GM21447 (cell line): ENCODE measurements around the gene SV2C.
"Not testable (repeated sequence)": the region's sequence is repeated elsewhere in the genome, so short reads cannot be mapped to it uniquely, and the experiment has no call there.

ENCODE experiments used
- ATAC-seq: cut with Tn5 transposase; IDR thresholded peaks from one replicate; pipeline ENCODE4 v1.9.1; 2021; ENCODE audit not compliant: unreplicated experiment

SV2C gene

DNA sequence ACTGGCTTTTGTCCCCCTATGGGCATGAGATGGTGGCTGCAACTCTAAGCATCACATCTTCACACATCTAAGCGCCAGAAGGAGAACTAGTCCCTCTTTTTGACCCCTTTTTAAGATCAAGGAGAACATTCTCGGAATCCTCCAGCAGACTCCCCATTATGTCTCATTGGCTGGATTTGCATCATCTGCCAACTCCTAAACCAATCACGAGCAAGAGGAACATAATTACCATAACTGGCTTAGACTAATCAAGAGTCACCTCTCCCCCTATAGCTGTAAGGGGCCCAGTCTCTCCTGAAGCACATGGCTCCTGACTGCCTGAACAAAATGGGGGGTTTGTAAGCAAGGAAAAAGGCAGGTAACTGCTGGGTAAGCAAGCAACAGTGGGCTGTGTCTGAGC lies 251.4 kb downstream of the SV2C start:
- no peak for ATAC-seq

GRCh38 chr5:76335451-76335850 lies 252.3 kb downstream of the SV2C start:
- not testable (repeated sequence) for ATAC-seq

DNA sequence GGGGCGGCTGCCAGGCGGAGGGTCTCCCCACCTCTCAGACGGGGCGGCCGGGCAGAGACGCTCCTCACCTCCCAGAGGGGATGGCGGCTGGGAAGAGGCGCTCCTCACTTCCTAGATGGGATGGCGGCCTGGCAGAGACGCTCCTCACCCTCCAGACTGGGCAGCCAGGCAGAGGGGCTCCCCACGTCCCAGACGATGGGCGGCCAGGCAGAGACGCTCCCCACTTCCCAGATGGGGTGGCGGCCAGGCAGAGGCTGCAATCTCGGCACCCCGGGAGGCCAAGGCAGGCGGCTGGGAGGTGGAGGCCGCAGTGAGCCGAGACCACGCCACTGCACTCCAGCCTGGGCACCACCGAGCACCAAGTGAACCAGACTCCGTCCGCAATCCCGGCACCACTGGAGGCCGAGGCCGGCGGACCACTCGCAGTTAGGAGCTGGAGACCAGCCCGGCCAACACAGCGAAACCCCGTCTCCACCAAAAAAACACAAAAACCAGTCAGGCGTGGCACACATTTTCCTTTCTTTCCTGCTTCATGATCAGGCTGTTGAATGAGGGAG lies 253.1 kb downstream of the SV2C start:
- ATAC-seq: not testable (repeated sequence)

DNA sequence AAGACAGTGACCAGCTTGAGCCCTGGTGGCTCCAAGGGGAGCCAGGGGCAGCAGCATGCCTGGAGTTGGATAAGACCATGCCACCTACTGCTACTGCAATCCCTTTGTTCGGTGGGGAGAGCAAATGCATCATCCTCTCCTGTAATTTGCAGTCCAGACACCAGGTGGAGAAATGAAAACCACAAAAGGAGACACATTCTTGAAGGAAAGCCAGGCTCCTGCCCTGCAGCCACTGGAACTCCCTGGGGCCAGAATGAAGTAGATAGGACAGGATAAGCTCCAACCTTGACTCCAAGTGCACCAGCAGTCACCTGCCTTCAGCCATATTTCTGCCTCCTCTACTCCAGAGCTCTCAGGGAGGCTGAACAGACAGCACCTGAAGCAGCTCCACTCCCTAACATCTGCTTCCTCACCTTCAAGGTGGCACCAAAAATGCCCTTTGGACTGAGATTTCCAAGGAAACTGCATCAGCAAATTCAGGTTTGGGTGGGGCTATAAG lies 254.8 kb downstream of the SV2C start:
- peak; percentile 65 for ATAC-seq

DNA sequence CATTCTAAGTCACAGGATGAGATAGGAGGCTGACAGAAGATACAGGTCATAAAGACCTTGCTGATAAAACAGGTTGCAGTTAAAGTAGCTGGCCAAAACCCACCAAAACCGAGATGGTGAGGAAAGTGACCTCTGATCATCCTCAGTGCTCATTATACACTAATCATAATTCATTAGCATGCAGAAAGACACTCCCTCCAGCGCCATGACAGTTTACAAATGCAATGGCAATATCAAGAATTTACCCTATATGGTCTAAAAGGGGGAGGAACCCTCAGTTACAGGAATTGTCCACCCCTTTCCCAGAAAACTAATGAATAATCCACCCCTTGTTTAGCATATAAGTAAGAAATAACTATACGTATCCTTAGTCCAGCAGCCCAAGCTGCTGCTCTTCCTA lies 256.7 kb downstream of the SV2C start:
- no peak for ATAC-seq

DNA sequence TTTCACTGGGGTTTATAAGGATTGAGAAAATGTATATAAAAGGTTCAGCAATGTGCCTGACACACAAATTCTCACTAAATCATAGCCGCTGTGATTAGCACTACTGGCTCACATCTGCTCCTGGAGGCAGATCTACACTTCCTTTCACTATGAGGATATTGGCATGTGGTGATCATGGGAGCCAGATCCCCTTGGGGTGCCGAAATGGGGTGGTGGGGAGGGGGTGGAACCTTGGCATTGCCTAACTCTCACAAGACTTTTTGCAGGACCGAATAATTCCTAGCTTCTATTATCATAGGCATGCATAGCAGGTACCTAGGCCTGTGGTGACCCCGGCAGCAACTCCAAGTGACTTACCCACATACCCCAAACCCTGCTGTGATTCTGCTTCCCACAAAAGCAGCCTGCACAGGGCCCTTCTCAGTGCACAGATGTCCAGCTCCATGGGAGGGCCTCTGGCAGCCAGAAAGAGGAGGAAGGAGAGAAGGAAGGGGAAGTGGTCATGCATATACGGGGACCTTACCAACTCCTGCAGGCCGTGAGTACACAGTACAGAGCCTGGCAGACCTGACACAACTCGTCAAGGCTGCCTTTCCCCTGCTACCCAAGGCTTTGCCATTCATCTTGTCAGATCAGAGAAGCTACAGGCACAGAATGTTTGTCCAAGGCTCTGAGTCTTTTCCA lies 258.6 kb downstream of the SV2C start:
- ATAC-seq: no peak

GRCh38 chr5:76342474-76342873 lies 259.3 kb downstream of the SV2C start:
- no peak for ATAC-seq

- ATAC-seq: no peak
These were observed 262.4 kb downstream of the SV2C start for GRCh38 chr5:76345582-76345981.

GRCh38 chr5:76351176-76351575 lies 268.0 kb downstream of the SV2C start:
- ATAC-seq: peak; percentile 14

DNA sequence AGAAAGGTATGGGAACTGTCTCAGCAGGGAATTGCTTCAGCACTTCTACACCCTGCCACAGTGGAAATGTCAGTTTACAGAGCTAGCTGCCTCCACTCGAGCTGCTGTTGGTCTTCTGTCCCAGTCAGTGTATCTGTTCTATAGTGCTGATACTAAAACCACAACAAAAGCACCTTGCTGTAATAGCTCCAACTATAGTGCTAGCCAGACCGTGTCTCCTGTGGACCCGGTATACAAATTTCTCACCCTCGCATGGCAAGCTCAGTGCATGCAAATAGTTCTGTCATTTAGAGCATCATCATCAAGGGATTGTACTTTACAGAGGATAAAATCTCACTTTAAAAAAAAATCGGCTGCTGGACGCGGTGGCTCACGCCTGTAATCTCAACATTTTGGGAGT lies 268.4 kb downstream of the SV2C start:
- peak; percentile 100 for ATAC-seq

GRCh38 chr5:76356887-76357286 lies 273.7 kb downstream of the SV2C start:
- ATAC-seq: no peak

DNA sequence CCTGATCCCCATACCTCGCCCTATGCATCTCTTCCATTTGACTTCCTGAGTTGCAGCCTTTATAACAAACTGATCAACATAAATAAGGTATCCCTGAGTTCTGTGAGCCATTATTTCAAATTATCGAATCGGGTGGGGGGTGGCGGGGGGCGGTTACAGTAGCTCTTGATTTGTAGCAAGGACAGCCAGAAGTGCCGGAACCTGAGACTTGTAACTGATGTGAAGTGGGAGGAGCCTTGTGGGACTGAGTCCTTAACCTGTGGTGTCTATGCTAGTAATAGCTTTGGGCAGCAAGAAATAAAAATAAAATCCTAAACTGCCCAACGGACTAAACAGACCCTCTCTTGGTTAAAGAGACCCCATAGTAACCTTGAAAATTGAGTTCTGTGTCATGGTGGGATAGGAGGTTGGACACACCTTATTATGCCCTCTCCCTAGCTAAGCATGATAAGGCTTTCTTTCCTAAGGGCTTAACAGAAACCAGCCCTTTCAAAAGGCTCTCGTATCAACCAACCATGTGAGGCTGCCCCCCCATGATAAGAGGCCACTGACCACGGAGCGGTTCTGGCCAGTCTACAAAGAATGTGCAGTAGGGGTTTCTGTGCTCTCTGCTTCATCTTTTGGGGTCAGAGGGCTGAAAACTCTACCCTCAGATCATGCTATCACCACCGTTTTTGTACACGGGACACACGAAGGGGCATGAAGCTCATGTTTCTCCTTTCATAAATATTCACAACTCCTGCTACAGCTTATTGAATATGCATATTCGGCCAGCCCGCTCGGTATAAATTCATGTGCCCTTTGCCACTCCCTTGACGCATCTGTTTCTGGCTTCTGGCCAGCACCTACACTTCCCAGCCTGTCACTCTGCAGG lies 280.4 kb downstream of the SV2C start:
- ATAC-seq: no peak

DNA sequence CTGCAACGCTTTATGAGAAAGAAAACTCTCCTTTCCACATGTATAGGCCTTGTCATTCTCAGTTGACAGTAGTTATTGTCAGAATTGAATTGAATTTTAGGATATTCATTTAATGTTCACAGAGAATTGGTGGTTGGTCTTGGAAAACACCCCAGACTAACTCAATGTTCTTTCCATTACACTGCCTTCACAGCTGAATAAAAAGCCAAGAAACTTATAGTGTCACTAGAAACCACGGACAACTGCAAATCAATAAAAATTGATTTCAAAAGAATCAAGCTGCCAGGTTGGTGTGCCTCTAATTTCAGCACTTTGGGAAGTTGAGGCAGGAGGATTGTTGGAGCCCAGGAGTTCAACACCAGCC lies 281.0 kb downstream of the SV2C start:
- no peak for ATAC-seq

DNA sequence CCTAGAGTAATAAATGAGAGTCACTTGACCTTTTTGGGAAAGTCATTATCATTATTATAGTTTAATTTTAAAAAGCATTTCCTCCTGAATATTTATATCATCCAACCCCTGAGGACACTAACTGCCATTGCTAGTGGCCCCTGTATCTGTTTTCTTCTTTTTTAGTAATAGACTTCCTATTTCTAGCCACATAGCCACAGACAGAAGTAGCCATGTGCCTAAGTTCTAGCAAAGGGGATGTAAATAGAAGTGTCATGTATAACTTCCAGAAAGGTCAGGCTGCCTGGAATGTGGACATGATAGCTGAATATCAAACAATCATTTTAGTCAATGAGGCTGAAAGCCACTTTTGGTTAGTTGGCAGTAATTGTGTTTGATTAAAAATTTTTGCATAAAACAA lies 282.4 kb downstream of the SV2C start:
- ATAC-seq: no peak

- no peak for ATAC-seq
These were observed 283.4 kb downstream of the SV2C start for GRCh38 chr5:76366596-76366995.

DNA sequence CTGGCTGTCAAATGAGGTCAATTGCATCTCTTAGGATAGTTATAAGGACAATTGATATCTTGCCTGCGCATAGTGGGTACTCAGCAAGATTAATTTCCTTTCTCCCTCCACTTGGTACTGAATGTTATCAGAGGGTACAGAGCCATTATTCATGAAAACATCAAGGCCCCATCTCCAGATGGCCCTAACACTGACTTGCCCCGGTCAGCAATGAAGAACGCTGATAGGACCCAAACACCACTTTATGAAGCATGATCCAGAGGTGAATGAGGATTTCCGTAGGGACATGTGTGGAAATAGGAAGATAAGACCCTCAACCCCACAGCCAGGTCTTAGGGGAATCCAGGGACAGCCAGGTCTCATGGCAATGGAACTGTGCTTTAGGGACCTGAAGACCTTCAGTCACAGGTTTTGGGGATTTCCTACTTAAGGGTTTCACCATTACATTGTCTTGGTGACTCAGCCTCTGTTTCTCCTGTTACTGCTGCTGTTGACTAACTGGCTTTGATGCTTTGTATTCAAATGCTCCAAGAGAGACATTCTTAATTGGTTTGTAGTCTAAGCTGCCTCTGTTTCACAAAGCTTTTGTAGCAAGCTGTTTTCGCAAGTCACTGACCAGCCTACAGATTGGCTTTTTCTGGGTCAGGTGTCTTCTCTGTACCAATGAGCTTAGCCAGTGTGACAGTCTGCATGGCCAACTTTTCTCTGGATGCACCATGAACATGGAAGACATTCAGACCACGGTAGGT lies 284.6 kb downstream of the SV2C start:
- peak; percentile 71 for ATAC-seq

DNA sequence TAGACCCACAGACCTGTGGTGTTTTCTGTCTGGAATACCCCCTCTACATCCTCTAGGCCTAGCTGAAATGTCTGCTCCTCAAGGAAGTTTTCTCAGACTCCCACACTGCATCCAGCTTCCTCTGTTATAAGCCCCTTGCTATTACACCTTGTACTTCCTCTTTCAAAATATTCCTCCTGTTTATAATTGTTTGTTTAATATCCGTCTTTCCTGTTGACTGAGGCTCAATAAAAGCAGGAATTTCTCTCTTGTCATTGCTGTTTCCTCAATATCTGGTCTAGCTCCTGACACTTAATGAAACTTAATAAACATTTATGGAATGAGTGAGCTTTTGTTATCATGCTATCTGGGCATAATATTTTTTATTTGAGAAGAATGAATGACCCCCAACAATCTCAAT lies 285.8 kb downstream of the SV2C start:
- no peak for ATAC-seq

- ATAC-seq: not testable (repeated sequence)
These were observed 286.5 kb downstream of the SV2C start for GRCh38 chr5:76369668-76370067.

- no peak for ATAC-seq
These were observed 288.8 kb downstream of the SV2C start for GRCh38 chr5:76371960-76372322.

DNA sequence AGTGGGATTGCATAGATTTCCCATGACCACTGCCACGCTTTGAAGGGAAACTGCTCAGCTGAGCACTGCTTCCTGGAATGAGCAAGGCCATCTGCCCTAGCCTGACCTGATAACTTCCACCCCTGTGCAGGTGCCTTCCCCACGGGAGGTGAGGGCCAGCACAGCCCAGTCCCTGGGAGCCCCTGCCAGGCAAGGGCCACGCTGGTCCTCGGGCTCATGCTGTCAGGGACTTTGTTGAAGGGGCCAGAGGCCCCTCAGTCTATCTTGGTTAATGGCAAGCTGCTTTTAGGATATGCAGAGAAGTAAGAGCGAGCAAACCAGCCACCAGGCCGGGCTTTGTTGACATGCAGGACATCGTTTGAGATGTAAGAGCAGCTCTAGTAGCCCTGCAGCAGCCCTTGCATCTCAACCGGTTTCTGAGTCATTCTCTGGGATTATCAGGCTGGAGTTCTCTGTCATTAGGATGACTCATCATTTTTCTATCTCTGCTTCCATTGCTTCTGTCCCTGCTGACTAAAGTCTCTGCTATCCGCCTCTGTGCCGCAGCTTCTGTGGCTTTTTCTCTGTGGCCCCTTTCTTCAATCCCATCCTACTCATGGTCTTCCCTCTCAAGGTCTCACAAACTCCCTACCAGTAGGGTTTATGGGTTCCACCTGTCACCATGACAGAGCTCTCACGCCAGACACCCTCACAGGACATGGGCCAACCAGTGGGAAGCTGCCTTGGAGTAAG lies 289.3 kb downstream of the SV2C start:
- no peak for ATAC-seq
